Measurements from ENCODE around the gene EIF4E2. TPM values are rescaled to one million over a fixed set of nuclear protein-coding genes. Genes with fewer than 3 reads are reported as not detected.

The EIF4E2 gene
- total RNA-seq, 2 donors from 2014 or later = 39.2 to 40.6 TPM

- Histone ChIP-seq H3K9me3 (no peaks in the 10 kb centered on the region), H3K27ac (peak overlapping the region; percentile 43 to 57), H3K36me3 (no peaks in the 10 kb centered on the region), H3K4me3 (no peak overlapping the region), H3K4me1 (replicated peaks) (no peaks in the 10 kb centered on the region), H3K27me3 (replicated peaks; ENCODE audit: insufficient read depth) (no peaks in the 10 kb centered on the region)
- 37% methylated on average over 18 of the region's 18 CpGs for WGBS
- TF ChIP-seq POLR2A (IDR thresholded peaks at IDR 0.05) (no peak), POLR2AphosphoS5 (IDR thresholded peaks at IDR 0.05) (peak; percentile 92)
- DNase-seq (ENCODE audit: low spot score) = peak; percentile 93
- intact Hi-C loops (cut with DNase I) = loop anchor here (5.0 kb wide), 1 partner anchor 37 kb away; the partner anchor contains the start of genes EIF4E2 and TIGD1
These were observed 38.4 kb downstream of the EIF4E2 start for GRCh38 chr2:232588680-232589585.

DNA sequence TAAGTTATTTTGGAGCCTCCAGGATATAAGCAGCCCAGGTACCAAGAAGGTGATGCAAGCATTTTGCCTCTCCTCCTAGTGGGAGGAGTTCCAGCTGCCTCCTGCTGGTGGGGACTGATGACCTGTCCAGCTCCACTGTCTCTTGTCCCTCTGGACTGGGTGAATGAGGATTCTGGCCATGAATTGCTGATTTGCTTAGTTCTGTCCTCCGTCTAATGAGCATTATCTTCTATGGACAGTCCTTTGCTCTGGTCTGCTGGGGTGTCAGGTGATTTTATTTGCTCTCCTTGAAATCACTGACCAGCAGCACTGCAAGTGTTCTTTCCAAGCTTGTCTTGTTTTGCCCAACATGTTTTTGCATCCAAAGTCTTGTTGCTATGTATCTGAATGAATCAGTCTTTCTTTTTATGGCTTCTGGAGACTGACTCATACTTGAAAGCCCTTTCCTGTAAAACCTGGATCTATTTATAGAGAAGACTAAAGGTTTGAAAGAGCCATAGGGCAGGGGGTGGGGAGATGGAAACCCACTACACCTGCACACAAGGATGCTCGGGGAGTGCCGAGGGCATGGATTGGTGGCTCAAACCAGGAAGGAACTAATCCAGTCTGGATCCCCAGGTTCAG, 42.4 kb downstream of the EIF4E2 start:
- 65% methylated on average over 3 of the region's 3 CpGs for WGBS
- intact Hi-C loops (cut with DNase I) = no loop called here
- DNase-seq (ENCODE audit: low spot score) = peak; percentile 41
- H3K4me1 ChIP-seq (replicated peaks) = no peaks in the 10 kb centered on the region
- no peaks in the 10 kb centered on the region for H3K27me3 ChIP-seq (replicated peaks; ENCODE audit: insufficient read depth)
- H3K27ac ChIP-seq = peak overlapping the region in 1 of 2 donors; percentile 59
- H3K4me3 ChIP-seq = no peak overlapping the region
- no peaks in the 10 kb centered on the region for H3K9me3 ChIP-seq
- no peak for TF ChIP-seq POLR2A (IDR thresholded peaks at IDR 0.05)
- peak in 1 of 4 experiments; percentile 40 for TF ChIP-seq CTCF (IDR thresholded peaks at IDR 0.05)
- TF ChIP-seq POLR2AphosphoS5 (IDR thresholded peaks at IDR 0.05) = peak; percentile 85
- H3K36me3 ChIP-seq = no peaks in the 10 kb centered on the region

GRCh38 chr2:232593982-232594381, 43.5 kb downstream of the EIF4E2 start:
- no peaks in the 10 kb centered on the region for H3K9me3 ChIP-seq
- no peak overlapping the region for H3K4me3 ChIP-seq
- intact Hi-C loops (cut with DNase I) = no loop called here
- WGBS = 79% methylated on average over 7 of the region's 7 CpGs
- no peak for DNase-seq (ENCODE audit: low spot score)
- H3K27ac ChIP-seq = no peak overlapping the region
- no peaks in the 10 kb centered on the region for H3K27me3 ChIP-seq (replicated peaks; ENCODE audit: insufficient read depth)
- H3K4me1 ChIP-seq (replicated peaks) = no peaks in the 10 kb centered on the region
- H3K36me3 ChIP-seq = no peaks in the 10 kb centered on the region
- TF ChIP-seq CTCF (IDR thresholded peaks at IDR 0.05) = no peak
- TF ChIP-seq POLR2A (IDR thresholded peaks at IDR 0.05) = no peak
- TF ChIP-seq POLR2AphosphoS5 (IDR thresholded peaks at IDR 0.05) = no peak

DNA sequence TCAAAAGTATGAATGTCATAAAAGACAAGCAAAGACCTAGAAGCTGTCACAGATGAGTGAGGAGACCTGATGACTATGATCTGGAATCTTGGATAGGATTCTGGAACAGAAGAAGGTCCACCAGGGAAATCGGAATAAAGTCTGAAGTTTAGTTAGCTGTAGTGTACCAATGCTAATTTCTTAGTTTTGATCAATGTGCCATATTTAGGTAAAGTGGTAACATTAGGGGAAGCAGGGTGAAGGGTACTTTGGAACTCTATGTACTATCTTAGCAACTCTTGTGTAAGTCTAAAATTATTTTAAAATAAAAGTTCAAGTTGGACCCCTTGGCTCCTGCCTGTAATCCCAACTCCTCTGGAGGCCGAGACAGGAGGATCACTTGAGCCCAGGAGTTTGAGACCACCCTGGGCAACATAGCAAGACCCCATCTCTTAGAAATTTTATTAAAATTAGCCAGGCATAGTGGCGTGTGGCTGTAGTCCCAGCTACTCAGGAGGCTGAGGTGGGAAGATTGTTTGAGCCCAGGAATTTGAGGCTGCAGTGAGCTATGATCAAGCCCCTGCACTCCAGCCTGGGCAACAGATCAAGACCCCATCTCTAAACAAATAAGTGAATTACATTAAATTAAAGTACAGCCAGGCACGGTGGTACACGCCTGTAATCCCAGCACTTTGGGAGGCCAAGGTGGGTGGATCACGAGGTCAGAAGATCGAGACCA, 47.0 kb downstream of the EIF4E2 start:
- Histone ChIP-seq H3K27ac (no peak overlapping the region), H3K4me1 (replicated peaks) (no peaks in the 10 kb centered on the region), H3K4me3 (no peak overlapping the region), H3K9me3 (no peaks in the 10 kb centered on the region), H3K36me3 (no peaks in the 10 kb centered on the region), H3K27me3 (replicated peaks; ENCODE audit: insufficient read depth) (no peaks in the 10 kb centered on the region)
- WGBS = 95% methylated on average over 7 of the region's 7 CpGs
- TF ChIP-seq CTCF (IDR thresholded peaks at IDR 0.05) = no peak
- no peak for TF ChIP-seq POLR2AphosphoS5 (IDR thresholded peaks at IDR 0.05)
- no peak for TF ChIP-seq POLR2A (IDR thresholded peaks at IDR 0.05)
- intact Hi-C loops (cut with DNase I) = no loop called here
- no peak for DNase-seq (ENCODE audit: low spot score)

GRCh38 chr2:232598293-232598692, 47.8 kb downstream of the EIF4E2 start:
- H3K27me3 ChIP-seq (replicated peaks; ENCODE audit: insufficient read depth) = no peaks in the 10 kb centered on the region
- intact Hi-C loops (cut with DNase I) = no loop called here
- H3K4me1 ChIP-seq (replicated peaks) = no peaks in the 10 kb centered on the region
- TF ChIP-seq POLR2AphosphoS5 (IDR thresholded peaks at IDR 0.05) = no peak
- TF ChIP-seq POLR2A (IDR thresholded peaks at IDR 0.05) = no peak
- no peak for TF ChIP-seq CTCF (IDR thresholded peaks at IDR 0.05)
- no peaks in the 10 kb centered on the region for H3K36me3 ChIP-seq
- no peaks in the 10 kb centered on the region for H3K9me3 ChIP-seq
- no peak overlapping the region for H3K27ac ChIP-seq
- WGBS = 86% methylated on average over 4 of the region's 4 CpGs
- no peak overlapping the region for H3K4me3 ChIP-seq
- DNase-seq (ENCODE audit: low spot score) = no peak

Measured in prostate gland (tissue), 2 donors.